ENCODE measurements around the gene THSD4. TPM values are rescaled to one million over a fixed set of nuclear protein-coding genes. Genes with fewer than 3 reads are reported as not detected.

THSD4 gene
- polyA plus RNA-seq, 1 donor from 2014 or later = 0.46 TPM

GRCh38 chr15:71296315-71296679 is 181.0 kb downstream of the THSD4 start:
- H3K9me2 ChIP-seq (ENCODE audit: insufficient read depth, low read length) = no peaks in the 10 kb centered on the region
- no peaks in the 10 kb centered on the region for H3K36me3 ChIP-seq (ENCODE audit: insufficient read depth, low read length)
- H3K4me3 ChIP-seq (ENCODE audit: low read length) = no peak overlapping the region
- H3K9me3 ChIP-seq (ENCODE audit: low read length) = no peaks in the 10 kb centered on the region
- no peak overlapping the region for H3K9ac ChIP-seq (ENCODE audit: low read length)
- no peak for TF ChIP-seq MXI1 (conservative IDR thresholded peaks at IDR 0.05; ENCODE audit: poor library complexity, severe bottlenecking)
- no peak for TF ChIP-seq SMC3 (conservative IDR thresholded peaks at IDR 0.05; ENCODE audit: poor library complexity)
- TF ChIP-seq TAF1 (IDR thresholded peaks at IDR 0.05; ENCODE audit: low read depth) = no peak
- TF ChIP-seq EP300 (conservative IDR thresholded peaks at IDR 0.05; ENCODE audit: poor library complexity, severe bottlenecking) = no peak
- TF ChIP-seq EZH2 (IDR thresholded peaks at IDR 0.05; ENCODE audit: borderline replicate concordance, insufficient read depth, low read length, poor library complexity, severe bottlenecking) = no peak
- no peak for TF ChIP-seq RAD21 (conservative IDR thresholded peaks at IDR 0.05)
- no peak for TF ChIP-seq CTCF (IDR thresholded peaks at IDR 0.05; ENCODE audit: poor library complexity, severe bottlenecking)
- TF ChIP-seq, protein P1, sequence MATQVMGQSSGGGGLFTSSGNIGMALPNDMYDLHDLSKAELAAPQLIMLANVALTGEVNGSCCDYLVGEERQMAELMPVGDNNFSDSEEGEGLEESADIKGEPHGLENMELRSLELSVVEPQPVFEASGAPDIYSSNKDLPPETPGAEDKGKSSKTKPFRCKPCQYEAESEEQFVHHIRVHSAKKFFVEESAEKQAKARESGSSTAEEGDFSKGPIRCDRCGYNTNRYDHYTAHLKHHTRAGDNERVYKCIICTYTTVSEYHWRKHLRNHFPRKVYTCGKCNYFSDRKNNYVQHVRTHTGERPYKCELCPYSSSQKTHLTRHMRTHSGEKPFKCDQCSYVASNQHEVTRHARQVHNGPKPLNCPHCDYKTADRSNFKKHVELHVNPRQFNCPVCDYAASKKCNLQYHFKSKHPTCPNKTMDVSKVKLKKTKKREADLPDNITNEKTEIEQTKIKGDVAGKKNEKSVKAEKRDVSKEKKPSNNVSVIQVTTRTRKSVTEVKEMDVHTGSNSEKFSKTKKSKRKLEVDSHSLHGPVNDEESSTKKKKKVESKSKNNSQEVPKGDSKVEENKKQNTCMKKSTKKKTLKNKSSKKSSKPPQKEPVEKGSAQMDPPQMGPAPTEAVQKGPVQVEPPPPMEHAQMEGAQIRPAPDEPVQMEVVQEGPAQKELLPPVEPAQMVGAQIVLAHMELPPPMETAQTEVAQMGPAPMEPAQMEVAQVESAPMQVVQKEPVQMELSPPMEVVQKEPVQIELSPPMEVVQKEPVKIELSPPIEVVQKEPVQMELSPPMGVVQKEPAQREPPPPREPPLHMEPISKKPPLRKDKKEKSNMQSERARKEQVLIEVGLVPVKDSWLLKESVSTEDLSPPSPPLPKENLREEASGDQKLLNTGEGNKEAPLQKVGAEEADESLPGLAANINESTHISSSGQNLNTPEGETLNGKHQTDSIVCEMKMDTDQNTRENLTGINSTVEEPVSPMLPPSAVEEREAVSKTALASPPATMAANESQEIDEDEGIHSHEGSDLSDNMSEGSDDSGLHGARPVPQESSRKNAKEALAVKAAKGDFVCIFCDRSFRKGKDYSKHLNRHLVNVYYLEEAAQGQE (IDR thresholded peaks at IDR 0.05; ENCODE audit: borderline replicate concordance) = no peak
- no peak for TF ChIP-seq POLR2AphosphoS5 (IDR thresholded peaks at IDR 0.05)
- H2AFZ ChIP-seq (ENCODE audit: low read depth, low read length) = no peak overlapping the region
- no peak overlapping the region for H3K4me2 ChIP-seq (ENCODE audit: low read length)
- no peaks in the 10 kb centered on the region for H3F3A ChIP-seq (ENCODE audit: insufficient read depth, low read length, poor library complexity, severe bottlenecking)
- no peaks in the 10 kb centered on the region for H3K79me2 ChIP-seq (replicated peaks; ENCODE audit: insufficient read depth, low read length)
- H4K20me1 ChIP-seq (ENCODE audit: insufficient read depth) = no peaks in the 10 kb centered on the region
- no peaks in the 10 kb centered on the region for H3K27me3 ChIP-seq (ENCODE audit: insufficient read depth, low read depth, low read length)
- no peak overlapping the region for H3K27ac ChIP-seq (ENCODE audit: low read length)

DNA sequence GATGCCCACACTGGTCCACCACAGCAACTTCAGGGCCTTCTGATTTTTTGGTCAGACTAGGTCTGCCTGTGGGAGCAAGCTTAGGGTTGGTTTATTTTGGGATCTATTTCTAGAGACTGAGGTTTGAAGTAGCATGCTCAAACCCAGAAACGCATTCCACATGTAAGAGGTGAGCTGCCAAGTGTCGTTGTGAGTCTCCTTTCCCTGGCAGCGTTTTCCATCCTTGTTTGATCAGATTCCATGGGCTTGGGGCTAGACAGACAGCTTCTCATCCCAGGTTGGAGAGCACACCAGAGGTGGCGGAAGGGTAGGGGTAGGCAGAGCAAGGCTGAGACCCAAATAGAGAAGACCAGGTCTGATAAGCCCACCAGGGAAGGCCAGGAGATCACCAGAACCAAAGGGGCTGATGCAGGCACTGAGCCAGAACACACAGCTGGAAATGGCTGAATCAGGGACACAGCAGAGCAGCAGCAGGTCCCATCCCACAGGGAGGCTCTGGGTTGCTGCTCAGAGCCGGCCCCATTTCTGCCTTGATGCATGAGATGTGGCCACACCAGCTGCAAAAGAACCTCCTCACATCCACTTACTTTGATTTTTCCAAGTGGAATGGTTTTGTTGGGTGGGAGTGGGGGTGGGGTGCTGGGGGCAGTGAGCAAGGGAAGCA is 186.8 kb downstream of the THSD4 start:
- Histone ChIP-seq H3F3A (ENCODE audit: insufficient read depth, low read length, poor library complexity, severe bottlenecking) (no peaks in the 10 kb centered on the region), H3K4me3 (ENCODE audit: low read length) (no peak overlapping the region), H2AFZ (ENCODE audit: low read depth, low read length) (no peak overlapping the region), H3K36me3 (ENCODE audit: insufficient read depth, low read length) (no peaks in the 10 kb centered on the region), H3K4me2 (ENCODE audit: low read length) (no peak overlapping the region), H3K27me3 (ENCODE audit: insufficient read depth, low read depth, low read length) (no peaks in the 10 kb centered on the region), H3K79me2 (replicated peaks; ENCODE audit: insufficient read depth, low read length) (no peaks in the 10 kb centered on the region), H4K20me1 (ENCODE audit: insufficient read depth) (no peaks in the 10 kb centered on the region), H3K9me3 (ENCODE audit: low read length) (no peaks in the 10 kb centered on the region), H3K9me2 (ENCODE audit: insufficient read depth, low read length) (no peaks in the 10 kb centered on the region), H3K27ac (ENCODE audit: low read length) (no peak overlapping the region), H3K9ac (ENCODE audit: low read length) (no peak overlapping the region)
- TF ChIP-seq EZH2 (IDR thresholded peaks at IDR 0.05; ENCODE audit: borderline replicate concordance, insufficient read depth, low read length, poor library complexity, severe bottlenecking) (no peak), POLR2AphosphoS5 (IDR thresholded peaks at IDR 0.05) (no peak), RAD21 (conservative IDR thresholded peaks at IDR 0.05) (no peak), EP300 (conservative IDR thresholded peaks at IDR 0.05; ENCODE audit: poor library complexity, severe bottlenecking) (no peak), SMC3 (conservative IDR thresholded peaks at IDR 0.05; ENCODE audit: poor library complexity) (no peak), MXI1 (conservative IDR thresholded peaks at IDR 0.05; ENCODE audit: poor library complexity, severe bottlenecking) (no peak), TAF1 (IDR thresholded peaks at IDR 0.05; ENCODE audit: low read depth) (no peak)
- TF ChIP-seq, protein P1 (IDR thresholded peaks at IDR 0.05; ENCODE audit: borderline replicate concordance) = no peak

All from neural cell (in vitro differentiated cells).